Measurements from ENCODE around the gene SIGLEC1.

DNA sequence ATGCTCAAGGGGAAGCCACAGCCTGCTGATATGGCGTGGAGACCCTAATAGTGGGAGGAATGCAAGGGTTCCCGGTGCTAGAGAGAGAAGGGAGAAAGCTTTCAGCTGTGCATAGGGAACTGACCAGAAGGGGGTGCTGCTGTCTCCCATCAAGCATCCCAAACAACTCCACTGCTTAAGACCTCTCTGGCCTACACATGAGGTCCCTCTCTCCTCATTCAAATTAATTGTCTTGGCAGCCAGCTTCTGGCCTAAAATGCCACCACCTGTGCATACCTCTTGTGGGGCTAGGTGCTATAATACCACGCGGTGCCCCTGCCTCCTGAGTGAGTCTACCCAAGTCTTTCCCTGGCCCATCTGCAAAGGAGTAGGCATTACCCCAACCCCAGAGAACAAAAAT lies 40.7 kb upstream of the SIGLEC1 start:
- TF ChIP-seq CTCF (IDR thresholded peaks at IDR 0.05) (peak; percentile 65 to 83 (median 74)), EP300 (IDR thresholded peaks at IDR 0.05) (peak in 1 of 2 donors; percentile 13), POLR2A (IDR thresholded peaks at IDR 0.05) (no peak)
